Activated T-cell treated with anti-CD3 and anti-CD28 coated beads, Interleukin-2, amount 50 U/mL, for 48 hours (primary cell): Measurements from ENCODE around the gene CDK11A.
A peak's percentile ranks its signal among the peaks of the same experiment; 100 is the strongest.
"Not testable (repeated sequence)": the region's sequence is repeated elsewhere in the genome, so short reads cannot be mapped to it uniquely, and the experiment has no call there.

Experiments used
- DNase-seq, 2 experiments: peaks; one replicate each; pipeline ENCODE4 v3.0.0-alpha.2; 2020

CDK11A gene

DNA sequence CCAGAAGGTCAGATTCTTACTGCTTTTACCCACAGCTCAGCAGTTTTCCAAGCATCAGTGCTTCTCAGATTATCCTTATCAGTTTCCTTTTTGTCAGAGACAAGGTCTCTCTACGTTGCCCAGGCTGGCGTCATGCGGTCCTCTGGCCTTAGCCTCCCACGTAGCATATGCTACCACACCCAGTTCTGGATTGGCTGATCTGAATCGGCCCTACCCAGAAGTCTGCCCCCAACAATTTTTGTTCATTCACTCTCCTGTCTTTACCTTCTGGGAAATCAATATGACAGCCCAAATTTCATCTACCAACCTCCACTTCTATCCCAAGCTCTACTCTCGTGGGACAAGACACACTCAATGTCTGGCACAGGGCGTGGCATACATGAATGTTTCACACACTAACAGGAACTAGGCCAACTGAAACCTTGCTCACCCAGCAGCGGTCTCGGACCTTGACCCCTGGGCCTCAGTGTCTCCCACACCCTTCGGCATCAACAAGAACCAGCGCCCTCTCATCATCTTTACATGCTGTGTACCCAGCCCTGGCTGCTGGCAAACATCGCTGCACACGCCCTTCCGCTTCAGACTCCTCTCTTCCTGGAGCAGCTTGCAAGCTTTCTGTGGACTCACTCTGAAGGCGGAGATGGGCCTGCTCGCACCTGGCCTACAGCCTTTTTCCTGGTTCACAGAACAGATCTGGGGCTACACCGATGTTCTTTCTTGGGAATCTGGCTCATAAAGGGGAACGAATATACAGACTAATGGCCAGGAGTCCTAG lies 8.9 kb downstream of the CDK11A start:
- DNase-seq, result not testable (repeated sequence)

DNA sequence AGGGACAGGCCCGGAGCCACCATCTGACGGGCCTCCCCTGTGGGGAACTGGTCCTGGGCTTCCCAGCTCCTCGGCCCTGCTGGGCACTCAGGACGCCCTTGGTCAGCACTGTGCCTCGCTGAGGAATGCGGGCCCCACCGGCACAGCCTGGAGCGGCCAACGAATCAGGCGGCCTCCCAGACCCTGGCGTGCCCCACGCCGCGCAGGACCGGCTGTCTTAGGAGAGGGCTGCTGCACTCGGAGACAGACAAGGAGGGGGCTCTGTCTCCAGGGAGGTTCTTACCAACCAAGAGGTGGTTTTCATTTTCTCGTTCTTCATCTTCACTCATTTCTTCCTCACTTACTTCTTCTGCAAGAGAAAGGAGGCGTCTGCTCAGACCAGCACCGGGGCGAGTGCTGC lies 16.3 kb downstream of the CDK11A start:
- not testable (repeated sequence) for DNase-seq

DNA sequence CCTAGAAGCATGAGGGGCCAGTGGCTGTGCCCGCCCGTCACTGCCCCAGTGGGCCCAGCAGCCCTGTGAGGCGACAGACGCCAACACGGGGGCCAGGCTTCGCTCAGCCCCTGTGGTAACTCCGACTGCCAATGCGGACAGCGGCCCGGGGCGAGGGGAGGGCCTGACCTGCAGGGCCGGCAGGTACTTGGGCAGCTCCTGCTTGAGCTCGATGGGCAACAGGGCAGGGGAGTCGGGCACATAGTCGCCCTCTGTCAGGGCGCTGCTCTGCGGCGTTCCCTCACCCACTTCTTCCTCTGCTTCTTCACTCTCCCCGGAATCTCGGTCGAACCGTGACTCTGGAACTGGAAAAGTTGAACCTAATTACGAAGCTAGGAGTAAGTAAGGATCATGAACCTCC lies 16.9 kb downstream of the CDK11A start:
- DNase-seq, result not testable (repeated sequence)

DNA sequence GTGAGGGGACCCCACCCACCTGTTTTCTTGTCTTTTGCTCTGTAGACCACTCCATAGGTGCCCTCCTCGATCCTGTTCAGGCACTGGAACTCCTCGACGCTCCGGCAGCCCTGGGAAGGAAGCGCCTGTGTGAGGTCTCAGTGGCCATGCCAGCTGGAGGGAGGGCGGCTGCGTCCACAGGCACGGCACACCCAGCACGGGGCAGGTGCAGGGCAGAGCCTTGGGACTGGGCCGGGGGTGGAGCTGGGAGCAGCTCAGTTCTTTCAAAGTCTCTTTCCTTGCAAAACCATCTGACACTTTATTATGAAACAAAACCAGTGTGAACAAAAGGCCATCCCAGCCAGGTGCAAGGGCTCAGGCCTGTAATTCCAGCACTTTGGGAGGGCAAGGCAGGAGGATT lies 18.5 kb downstream of the CDK11A start:
- not testable (repeated sequence) for DNase-seq

DNA sequence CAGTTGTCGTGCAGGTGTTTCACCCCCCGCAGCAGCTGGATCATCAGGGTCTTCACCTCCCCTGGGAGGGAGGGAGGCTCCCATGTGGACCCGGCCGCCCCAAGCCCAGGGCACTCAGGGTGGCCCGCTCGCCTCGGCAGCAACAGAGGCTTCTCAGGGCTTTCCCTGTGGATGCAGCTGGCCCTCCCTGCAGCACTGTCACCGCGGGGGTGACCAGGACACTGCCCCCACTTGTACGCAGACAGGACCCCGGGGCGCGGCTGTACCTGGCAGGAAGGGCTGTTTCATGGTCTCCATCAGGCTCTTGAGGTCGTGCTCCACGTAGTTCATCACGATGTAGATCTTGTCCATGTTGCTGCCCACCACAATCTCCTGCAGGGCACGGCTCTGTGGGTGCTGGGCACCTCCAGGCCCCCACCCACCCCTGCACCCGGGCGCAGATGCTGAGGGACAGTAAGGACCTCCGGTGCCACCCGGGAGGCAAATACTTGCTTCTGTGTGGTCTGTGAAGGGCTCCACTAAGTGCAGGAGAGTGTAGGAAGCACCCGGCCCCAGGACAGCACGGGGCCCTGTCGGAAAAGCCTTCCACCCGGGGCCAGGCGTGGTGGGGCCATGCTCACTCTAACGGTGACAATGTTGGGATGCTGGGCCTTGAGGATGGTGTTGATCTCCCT lies 19.7 kb downstream of the CDK11A start:
- DNase-seq, result not testable (repeated sequence)

DNA sequence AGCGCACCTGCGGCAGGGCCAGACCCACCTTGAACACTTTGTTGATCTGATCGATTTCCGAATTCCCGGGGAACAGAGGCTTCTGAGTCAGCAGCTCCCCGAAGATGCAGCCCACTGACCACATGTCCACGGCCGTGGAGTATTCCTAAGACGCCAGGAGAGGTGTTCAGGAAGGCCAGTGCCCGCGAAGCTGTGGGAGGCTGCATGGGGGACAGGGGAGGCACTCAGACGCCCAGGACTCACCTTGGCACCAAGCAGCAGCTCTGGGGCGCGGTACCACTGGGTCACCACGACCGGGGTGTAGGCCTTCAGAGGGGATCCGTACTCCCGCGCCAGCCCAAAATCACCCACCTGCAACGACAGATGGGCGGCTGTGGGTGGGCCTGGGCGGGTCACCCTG lies 20.4 kb downstream of the CDK11A start:
- no peak for DNase-seq

DNA sequence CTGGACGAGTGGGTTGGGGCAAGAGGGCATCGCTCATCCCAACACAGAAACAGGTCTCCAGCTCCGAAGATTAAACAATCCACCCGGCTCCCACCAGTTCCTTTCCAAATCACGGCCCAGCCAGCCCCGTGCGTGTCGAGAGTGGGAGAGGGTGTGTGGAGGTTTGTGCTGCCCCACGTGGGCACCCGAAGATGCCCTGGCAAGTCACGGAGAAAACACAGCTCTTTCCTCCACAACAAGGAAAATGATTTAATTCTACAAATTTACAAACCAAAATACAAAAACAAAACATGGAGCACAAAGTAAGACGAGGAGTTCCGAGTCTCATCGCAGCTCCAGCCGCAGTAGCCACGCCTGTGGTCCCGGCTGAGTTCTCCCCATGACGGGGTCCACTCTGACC lies 21.7 kb downstream of the CDK11A start:
- DNase-seq, result not testable (repeated sequence)

DNA sequence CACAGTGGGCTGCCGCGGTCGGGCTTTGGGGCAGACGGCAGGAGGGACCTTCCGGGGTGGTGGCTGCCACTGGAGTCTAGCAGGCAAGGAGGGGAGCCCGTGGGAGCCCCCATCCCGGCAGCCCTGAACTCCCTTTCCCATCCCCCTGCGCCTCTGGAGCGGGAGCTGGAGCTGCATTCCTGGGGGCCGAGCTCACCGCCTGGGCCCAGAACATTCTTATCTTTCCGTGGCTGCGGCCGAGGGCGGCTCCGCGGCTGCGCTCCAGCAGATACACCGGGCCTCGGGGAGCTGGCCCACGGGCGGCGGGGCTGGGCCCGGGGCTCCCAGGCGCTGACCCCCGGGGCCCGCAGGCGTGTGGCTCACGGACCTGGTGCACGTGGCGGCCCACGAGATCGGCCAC lies 23.6 kb downstream of the CDK11A start:
- DNase-seq, result not testable (repeated sequence)

DNA sequence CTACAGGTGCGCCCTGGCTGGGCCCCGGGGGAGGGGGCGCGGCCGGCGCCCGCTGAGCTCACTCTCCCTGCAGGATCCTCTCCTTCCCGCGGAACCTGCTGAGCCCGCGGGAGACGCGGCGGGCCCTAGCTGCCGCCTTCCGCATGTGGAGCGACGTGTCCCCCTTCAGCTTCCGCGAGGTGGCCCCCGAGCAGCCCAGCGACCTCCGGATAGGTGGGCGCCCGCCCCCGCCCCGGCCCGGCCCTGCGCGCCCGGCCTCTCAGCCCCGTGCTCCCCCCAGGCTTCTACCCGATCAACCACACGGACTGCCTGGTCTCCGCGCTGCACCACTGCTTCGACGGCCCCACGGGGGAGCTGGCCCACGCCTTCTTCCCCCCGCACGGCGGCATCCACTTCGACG lies 24.1 kb downstream of the CDK11A start:
- DNase-seq, result not testable (repeated sequence)

DNA sequence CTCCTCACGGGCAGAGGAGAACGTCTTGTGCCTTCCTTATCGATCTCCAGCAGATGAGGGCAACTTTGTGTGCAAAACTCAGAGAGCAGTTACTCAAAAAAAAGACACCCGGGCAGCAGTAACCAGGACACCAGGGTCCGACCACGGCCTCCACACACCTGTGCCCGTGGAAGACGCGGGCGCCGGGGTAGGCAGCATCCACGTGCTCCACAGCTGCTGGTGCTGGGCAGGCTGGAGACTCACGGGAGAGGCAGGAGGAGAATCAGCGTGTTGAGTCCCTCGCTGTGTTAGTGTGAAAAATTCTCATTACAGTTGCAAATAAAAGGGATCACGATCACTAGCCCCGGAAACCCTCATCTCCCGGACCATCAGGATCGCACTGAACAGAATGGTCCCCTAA lies 25.1 kb downstream of the CDK11A start:
- not testable (repeated sequence) for DNase-seq

DNA sequence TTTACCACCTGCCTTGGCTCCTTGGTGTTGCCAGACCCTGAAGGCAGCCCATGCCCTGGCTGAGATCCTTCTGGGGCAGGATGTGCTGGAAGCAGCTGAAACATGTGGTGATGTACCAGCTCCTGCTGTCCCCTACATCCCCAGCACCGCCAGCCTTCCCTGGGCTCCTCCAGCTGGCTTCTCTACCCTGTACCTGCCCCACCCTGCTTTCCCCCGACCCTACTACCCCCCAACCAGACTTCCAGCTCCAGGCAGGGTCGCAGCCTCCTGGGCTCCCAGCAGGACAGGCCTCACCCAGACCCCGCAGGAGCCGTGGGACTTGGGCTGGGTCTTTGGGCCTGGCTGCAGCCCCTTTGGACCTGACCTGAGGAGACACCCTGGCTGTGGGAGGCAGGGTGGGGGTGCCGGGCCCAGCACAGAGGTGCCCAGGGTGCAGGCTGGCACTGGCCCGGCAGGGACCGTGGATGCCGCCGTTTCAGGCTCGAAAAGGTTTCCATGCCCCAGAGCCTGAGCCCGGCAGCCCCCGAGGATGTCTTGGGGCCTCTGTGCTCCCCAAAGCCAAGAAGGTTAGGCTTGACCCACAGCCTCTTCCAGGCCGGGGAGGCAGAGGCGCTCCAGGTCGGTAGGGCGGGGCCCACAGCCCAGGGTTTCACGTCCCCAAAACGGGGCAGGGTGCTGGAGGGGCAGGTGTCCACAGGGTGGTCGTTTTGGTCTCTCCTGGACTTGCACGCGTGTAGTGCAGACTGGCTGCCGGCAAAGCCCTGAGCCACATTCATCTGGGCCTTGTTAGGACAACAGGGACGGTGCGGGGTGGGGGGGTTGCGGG lies 26.6 kb downstream of the CDK11A start:
- DNase-seq, result not testable (repeated sequence)

DNA sequence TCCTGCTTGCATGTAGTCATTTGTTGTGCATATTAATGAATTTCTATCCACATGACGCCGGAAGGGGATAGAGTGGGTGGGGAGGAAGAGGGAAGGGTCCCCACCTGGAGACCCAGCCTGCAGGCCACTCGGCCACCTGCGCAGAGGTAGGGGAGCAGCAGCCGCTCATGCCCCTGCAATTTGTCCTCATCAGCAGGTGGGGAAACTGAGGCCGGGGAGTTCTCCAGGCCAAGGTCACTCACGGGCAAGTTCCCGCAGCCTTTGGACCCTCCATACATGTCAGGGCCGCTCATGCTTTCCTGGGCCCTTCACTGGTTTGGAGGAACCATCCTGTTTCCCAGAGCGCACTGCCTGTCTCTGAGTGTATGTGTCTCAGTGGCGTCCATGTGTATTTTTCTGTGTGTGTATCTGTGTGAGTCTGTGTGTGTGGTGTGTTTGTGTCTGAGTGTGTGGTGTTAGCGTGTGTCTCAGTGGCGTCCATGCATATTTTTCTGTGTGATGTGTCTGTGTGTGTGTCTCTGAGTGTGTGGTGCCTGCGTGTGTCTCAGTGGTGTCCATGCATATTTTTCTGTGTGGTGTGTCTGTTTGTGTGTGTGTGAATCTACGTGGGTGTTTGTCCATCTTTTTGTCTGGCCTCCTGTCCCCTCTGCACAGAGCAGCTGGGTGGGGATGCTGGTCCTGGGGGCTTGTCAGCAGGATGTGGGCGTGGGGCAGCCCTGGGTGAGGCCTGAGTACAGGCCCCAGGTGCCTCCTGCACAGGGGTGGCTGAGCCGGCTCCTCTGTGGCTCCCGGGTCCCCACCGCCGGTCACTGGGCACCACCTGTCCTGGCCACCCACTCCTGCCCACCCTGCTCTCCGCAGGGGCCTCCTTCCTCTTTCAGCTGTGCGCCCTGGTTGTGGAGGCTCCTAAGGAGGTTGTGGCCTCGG lies 27.5 kb downstream of the CDK11A start:
- DNase-seq, result not testable (repeated sequence)

DNA sequence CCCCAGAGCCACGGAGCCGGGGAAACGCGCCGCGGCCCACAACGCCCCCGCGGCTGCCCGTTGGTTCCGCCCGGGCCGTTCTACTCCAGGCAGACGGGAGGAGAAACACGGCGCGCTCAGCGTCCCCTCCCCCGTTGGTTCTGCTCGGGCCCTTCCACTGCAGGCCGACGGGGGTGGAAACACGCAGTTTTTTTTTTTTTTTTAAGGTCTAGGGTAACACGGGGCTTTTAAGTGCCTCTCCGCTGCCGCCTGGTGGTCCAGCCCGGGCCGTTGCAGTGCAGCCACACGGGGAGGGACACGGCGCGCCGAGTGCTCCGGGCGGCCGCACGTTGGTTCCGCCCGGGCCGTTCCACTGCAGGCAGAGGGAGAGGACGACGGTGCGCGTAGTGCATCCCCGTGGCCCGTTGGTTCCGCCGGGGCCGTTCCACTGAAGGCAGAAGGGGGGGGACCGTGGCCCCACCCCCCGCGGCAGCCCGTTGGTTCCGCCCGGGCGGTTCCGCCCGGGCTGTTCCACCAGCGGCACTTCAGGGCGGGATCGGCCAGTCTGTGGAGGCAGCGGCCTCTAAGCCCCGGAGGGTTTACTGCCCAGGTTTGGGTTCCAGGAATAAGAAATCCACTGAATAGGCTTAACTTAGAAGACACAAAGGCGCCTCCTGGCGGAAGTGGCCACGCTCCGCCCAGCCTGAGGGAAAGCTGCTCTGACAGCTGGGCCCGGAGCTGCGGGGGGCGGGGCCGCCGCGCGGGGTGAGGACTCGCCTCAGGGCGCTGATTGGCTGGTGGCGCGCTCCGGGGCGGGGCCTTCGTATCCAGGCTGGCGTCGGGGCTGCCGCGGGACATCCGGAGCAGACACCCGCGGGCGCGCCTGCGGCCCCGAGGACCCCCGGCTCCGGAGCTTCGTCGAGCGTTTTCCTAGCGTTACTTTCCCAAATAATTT lies 31.2 kb downstream of the CDK11A start, which contains the start of gene SLC35E2B:
Gene SLC35E2B (minus strand): TSS at position 82 of the 934 bp plus-strand sequence. CDS start 16,096 bp downstream, outside the sequence.
- peak; percentile 97 for DNase-seq

DNA sequence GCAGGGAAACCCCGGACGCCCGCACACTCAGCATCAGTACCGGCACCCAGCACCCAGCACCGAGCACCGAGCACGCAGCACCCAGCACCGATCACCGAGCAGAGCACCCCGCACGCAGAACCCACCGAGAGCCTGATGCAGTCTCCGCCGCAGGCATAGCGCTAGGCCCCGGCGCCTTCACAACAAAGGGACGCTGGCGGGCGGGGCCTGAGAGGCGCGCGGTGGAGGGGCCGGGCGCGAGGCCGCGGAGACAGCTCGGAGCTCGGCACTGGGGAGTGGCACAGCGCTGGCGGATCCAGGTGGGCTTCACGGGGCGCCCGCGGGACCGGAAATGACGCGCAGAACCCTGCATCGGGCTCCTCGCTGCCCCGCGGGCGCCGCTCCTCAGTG lies 31.8 kb downstream of the CDK11A start:
- DNase-seq, result peak; percentile 91

DNA sequence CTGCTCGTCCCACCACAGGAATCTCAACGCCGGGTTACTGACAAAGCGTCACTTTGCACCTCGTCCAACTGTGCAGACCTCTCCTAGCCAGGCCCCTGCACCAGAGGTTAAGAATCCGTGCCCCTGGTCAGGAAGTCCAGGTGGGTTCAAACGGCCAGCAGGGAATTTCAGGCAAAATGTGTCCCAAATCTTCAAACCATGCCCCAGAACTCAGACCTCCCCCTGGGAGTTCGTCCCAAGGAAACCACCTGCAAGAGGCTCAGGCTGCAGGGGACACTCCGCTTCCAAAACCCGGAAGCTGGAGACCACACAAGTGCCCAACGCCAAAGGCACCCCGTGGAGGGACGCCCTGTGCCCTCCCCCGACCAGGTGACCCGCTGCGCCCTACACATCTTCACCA lies 32.7 kb downstream of the CDK11A start:
- not testable (repeated sequence) for DNase-seq

DNA sequence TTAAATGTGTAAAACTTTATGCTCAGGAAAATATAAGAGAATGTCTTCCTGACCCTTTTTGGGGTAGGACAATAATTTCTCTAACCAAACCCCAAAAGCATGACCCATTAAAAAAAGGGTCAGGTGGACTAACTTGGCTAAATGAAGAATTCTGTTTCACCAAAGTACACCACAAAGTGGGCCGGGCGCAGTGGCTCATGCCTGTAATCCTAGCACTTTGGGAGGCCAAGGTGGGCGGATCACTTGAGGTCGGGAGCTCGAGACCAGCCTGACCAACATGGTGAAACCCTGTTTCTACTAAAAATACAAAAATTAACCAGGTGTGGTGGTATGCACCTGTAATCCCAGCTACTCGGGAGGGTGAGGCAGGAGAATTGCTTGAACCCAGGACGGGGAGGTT lies 34.6 kb downstream of the CDK11A start:
- DNase-seq, result not testable (repeated sequence)

DNA sequence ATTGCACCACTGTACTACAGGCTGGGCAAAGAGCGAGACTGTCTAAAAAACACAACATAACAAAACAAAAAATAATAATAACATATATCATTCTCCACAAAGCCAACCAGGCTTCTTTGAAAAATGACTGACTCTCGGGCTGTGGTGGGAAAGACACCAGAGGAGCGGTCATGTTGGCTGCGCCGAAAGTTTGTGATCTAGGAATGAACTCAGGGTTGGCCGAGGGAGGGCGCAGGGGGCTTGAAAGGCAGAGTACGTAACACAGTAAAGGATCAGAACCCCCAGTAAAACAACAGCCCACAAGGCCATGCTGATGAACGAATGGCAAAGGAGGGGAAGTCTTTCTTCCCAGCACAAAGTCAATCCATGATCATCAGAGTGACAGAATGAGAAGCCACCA lies 36.3 kb downstream of the CDK11A start:
- no peak for DNase-seq

DNA sequence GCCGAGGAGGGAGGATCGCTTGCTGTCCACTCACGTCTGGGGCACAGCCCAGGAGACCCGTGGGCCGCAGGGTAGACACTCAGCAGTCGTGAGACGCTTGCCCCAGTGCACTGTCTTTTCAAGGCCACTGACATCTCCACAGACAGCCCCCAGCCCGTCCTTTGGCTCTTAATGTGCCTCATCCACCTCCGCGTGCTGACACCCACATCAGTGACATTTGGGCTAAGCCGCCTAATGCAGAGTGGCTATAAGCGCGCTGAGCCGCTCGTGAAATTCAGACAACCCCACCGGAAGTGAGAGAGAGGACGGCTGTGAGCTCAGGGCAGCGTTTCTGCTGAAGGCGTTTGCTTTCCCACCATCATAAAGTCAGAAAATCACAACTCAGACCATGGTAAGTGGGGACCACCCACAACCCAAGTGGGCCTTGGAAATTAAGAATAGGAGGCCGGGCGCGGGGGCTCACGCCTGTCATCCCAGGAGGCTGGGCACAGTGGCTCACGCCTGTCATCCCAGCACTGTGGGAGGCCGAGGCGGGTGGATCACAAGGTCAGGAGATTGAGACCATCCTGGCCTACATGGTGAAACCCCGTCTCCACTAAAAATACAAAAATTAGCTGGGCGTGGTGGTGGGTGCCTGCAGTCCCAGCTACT lies 40.0 kb downstream of the CDK11A start:
- DNase-seq, result no peak

DNA sequence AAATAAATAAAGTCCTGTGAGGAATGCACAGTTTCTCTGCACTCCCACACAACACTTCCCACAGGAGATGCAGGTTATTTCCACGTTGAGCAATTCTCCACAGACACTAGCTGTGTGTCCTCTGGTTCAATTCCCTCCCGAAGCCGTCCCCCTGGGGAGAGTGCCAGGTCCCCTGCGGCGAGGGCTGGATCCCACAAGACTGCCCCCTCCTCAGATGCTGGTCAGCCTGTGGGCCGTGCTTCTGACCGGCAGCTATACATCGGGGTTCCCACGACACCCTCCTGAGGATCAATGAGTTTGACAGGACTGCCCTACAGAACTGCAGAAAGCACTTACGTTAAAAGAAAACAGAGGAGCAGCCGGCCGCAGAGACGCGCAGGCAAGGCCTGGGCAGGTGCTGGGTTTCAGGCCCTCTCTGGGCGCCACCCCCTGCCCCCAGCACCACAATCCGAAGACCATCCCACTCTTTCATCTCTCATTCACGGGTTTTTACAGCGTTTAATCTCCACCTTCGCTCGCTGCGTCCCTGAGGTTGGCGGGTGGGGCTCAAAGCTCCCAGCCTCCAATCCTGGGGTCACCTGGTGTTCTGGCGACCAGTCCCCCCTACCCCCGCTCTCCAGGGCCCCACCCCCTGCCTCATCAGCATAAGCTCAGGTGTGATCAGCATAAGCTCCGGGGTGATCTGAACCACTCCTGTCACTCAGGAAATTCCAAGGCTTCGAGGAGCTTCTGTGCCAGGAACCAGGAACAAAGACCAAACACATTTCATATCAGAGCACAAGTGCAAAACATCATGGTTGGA lies 40.9 kb downstream of the CDK11A start:
- DNase-seq, result no peak

DNA sequence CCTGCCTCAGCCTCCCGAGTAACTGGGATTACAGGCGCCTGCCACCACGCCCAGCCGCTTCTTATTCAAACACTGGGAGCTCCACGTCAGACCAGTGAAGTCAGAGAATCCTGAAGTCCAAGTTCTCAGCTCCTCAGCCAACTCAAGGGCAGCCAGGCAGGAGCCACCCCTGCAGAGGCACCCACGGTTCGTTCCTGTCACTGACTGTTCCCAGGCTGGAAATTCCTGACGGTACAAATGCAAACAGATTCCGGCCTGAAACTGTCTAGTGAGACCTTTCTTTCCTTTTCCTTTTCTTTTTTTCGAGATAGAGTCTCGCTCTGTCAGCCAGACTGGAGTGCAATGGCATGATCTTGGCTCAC lies 43.3 kb downstream of the CDK11A start:
- no peak for DNase-seq
